ENCODE data around the gene SEC24C. TPM values are rescaled to one million over a fixed set of nuclear protein-coding genes. Genes with fewer than 3 reads are reported as not detected.

The SEC24C gene
- total and polyA plus RNA-seq, 2 of the 13 experiments (the other 11 are each of a cell fraction or from before 2014, with no cell fraction given), result 63.1 to 66.4 TPM

- TF ChIP-seq YEATS2 (CRISPR knock-in tag; IDR thresholded peaks at IDR 0.05; ENCODE audit: borderline replicate concordance) (peak; percentile 99), NFRKB (IDR thresholded peaks at IDR 0.05) (peak; percentile 87), HDAC6 (IDR thresholded peaks at IDR 0.05; ENCODE audit: low read depth, low read length) (no peak), ZBTB7B (CRISPR knock-in tag; IDR thresholded peaks at IDR 0.05) (peak; percentile 46; the same call in 1 of the 2 replicates), ZNF598 (CRISPR knock-in tag; IDR thresholded peaks at IDR 0.05; ENCODE audit: borderline replicate concordance) (peak; percentile 74; the same call in 1 of the 2 replicates), ZNF414 (CRISPR knock-in tag; IDR thresholded peaks at IDR 0.05) (peak; percentile 27; the same call in 1 of the 2 replicates), HCFC1 (IDR thresholded peaks at IDR 0.05; ENCODE audit: low read depth, low read length) (peak; percentile 58; the same call in 1 of the 2 replicates), CREB1 (IDR thresholded peaks at IDR 0.05) (peak; percentile 94), CREB1 (CRISPR knock-in tag; IDR thresholded peaks at IDR 0.05) (peak; percentile 96), BRD4 (CRISPR knock-in tag; IDR thresholded peaks at IDR 0.05) (peak; percentile 52), KLF15 (CRISPR knock-in tag; IDR thresholded peaks at IDR 0.05; ENCODE audit: borderline replicate concordance) (peak; percentile 24; the same call in 1 of the 2 replicates), ZNF296 (CRISPR knock-in tag; conservative IDR thresholded peaks at IDR 0.05) (no peak)
- TF ChIP-seq, protein P1, sequence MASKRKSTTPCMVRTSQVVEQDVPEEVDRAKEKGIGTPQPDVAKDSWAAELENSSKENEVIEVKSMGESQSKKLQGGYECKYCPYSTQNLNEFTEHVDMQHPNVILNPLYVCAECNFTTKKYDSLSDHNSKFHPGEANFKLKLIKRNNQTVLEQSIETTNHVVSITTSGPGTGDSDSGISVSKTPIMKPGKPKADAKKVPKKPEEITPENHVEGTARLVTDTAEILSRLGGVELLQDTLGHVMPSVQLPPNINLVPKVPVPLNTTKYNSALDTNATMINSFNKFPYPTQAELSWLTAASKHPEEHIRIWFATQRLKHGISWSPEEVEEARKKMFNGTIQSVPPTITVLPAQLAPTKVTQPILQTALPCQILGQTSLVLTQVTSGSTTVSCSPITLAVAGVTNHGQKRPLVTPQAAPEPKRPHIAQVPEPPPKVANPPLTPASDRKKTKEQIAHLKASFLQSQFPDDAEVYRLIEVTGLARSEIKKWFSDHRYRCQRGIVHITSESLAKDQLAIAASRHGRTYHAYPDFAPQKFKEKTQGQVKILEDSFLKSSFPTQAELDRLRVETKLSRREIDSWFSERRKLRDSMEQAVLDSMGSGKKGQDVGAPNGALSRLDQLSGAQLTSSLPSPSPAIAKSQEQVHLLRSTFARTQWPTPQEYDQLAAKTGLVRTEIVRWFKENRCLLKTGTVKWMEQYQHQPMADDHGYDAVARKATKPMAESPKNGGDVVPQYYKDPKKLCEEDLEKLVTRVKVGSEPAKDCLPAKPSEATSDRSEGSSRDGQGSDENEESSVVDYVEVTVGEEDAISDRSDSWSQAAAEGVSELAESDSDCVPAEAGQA (IDR thresholded peaks at IDR 0.05; ENCODE audit: low read depth), result peak; percentile 88
- TF ChIP-seq, protein P1 (CRISPR knock-in tag; IDR thresholded peaks at IDR 0.05; ENCODE audit: borderline replicate concordance), result no peak
- TF ChIP-seq, protein P2, sequence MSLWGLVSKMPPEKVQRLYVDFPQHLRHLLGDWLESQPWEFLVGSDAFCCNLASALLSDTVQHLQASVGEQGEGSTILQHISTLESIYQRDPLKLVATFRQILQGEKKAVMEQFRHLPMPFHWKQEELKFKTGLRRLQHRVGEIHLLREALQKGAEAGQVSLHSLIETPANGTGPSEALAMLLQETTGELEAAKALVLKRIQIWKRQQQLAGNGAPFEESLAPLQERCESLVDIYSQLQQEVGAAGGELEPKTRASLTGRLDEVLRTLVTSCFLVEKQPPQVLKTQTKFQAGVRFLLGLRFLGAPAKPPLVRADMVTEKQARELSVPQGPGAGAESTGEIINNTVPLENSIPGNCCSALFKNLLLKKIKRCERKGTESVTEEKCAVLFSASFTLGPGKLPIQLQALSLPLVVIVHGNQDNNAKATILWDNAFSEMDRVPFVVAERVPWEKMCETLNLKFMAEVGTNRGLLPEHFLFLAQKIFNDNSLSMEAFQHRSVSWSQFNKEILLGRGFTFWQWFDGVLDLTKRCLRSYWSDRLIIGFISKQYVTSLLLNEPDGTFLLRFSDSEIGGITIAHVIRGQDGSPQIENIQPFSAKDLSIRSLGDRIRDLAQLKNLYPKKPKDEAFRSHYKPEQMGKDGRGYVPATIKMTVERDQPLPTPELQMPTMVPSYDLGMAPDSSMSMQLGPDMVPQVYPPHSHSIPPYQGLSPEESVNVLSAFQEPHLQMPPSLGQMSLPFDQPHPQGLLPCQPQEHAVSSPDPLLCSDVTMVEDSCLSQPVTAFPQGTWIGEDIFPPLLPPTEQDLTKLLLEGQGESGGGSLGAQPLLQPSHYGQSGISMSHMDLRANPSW (CRISPR knock-in tag; IDR thresholded peaks at IDR 0.05; ENCODE audit: borderline replicate concordance), result 0 out of 2 replicates have a peak, but pooled peaks have one; percentile 27
- TF ChIP-seq, protein P3, sequence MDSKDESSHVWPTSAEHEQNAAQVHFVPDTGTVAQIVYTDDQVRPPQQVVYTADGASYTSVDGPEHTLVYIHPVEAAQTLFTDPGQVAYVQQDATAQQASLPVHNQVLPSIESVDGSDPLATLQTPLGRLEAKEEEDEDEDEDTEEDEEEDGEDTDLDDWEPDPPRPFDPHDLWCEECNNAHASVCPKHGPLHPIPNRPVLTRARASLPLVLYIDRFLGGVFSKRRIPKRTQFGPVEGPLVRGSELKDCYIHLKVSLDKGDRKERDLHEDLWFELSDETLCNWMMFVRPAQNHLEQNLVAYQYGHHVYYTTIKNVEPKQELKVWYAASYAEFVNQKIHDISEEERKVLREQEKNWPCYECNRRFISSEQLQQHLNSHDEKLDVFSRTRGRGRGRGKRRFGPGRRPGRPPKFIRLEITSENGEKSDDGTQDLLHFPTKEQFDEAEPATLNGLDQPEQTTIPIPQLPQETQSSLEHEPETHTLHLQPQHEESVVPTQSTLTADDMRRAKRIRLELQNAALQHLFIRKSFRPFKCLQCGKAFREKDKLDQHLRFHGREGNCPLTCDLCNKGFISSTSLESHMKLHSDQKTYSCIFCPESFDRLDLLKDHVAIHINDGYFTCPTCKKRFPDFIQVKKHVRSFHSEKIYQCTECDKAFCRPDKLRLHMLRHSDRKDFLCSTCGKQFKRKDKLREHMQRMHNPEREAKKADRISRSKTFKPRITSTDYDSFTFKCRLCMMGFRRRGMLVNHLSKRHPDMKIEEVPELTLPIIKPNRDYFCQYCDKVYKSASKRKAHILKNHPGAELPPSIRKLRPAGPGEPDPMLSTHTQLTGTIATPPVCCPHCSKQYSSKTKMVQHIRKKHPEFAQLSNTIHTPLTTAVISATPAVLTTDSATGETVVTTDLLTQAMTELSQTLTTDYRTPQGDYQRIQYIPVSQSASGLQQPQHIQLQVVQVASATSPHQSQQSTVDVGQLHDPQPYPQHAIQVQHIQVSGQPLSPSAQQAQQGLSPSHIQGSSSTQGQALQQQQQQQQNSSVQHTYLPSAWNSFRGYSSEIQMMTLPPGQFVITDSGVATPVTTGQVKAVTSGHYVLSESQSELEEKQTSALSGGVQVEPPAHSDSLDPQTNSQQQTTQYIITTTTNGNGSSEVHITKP (CRISPR knock-in tag; IDR thresholded peaks at IDR 0.05; ENCODE audit: low read depth), result peak; percentile 55; the same call in 1 of the 2 replicates
These were observed at the start of gene SEC24C (continued) for GRCh38 chr10:73743905-73744663.

All from HepG2 (cell line).